ENCODE data around the gene NTN1. TPM values are rescaled to one million over a fixed set of nuclear protein-coding genes. Genes with fewer than 3 reads are reported as not detected.

Gene NTN1
- total RNA-seq, 1 experiment from 2014 or later, result 1.2 TPM

DNA sequence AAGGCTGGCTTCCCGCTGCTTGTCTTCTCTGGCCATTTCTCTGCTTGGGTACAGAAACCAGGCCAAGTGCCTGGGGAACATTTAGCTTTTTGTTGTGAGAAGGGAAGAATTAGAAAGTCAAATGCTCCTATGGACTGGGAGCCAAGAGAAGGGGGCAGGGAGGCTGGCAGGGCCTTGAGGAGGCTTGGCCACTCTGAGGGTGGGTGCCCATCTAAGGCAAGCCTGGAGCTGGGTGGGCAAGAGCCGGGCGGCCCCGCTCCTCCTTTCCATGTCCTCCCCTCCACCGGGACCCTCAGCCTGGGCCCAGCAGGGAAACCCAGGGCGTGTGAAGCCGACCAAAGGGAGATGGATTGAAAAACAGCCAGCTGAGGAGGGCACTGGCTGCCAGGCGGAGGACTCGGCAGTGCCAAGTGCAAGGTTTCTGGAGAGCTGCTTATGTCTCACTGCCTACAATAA lies 69.4 kb downstream of the NTN1 start:
- no peak overlapping the region for H2BK120ac ChIP-seq (ENCODE audit: low read depth, low read length, poor library complexity, severe bottlenecking)
- Mint-ChIP-seq H3K27ac (no peak overlapping the region; a peak in 1 of 7 replicates), H3K36me3 (ENCODE audit: insufficient read depth in 1 of 3, low read depth in 3 of 3) (no peaks in the 10 kb centered on the region), H3K4me1 (0 out of 4 replicates have a peak, but pooled peaks cover 0 to 3% of the 10 kb centered on the region in 2 experiments), H3K27me3 (ENCODE audit: low read depth) (peaks cover 6% of the 10 kb centered on the region; the same call in 1 of the 2 replicates), H3K4me3 (no peak overlapping the region), H3K9me3 (no peaks in the 10 kb centered on the region)
- no peak overlapping the region for H2BK5ac ChIP-seq (ENCODE audit: insufficient read length, low read length)
- no peak overlapping the region for H3T11ph ChIP-seq (ENCODE audit: low read length)
- H3K27me3 ChIP-seq (ENCODE audit: insufficient read depth, low read length), result no peaks in the 10 kb centered on the region
- H3K14ac ChIP-seq (ENCODE audit: insufficient read depth, low read length), result no peak overlapping the region
- H3K23me2 ChIP-seq (ENCODE audit: insufficient read length, low read depth, low read length, poor library complexity, severe bottlenecking), result no peaks in the 10 kb centered on the region
- no peak overlapping the region for H2BK20ac ChIP-seq (ENCODE audit: low read depth, low read length, poor library complexity, severe bottlenecking)
- H3K18ac ChIP-seq (ENCODE audit: insufficient read length, low read depth, low read length), result no peak overlapping the region
- no peak overlapping the region for H3K56ac ChIP-seq (ENCODE audit: insufficient read length, low read depth, low read length)
- H3K79me2 ChIP-seq (ENCODE audit: insufficient read depth, low read length), result no peaks in the 10 kb centered on the region
- H2AFZ ChIP-seq (ENCODE audit: low read length), result no peak overlapping the region
- H4K5ac ChIP-seq (ENCODE audit: insufficient read length, low read depth, low read length), result no peak overlapping the region
- no peak overlapping the region for H3K23ac ChIP-seq (ENCODE audit: insufficient read length, low read depth, low read length)
- DNase-seq, result no peak
- whole genome bisulfite sequencing (ENCODE audit: extremely low coverage, insufficient read length, low lambda C conversion rate), result no CpG with 5 or more reads among the region's 9 CpGs
- no peak overlapping the region for H4K8ac ChIP-seq (replicated peaks; ENCODE audit: insufficient read length, low read depth, low read length)
- H3K4me2 ChIP-seq (ENCODE audit: insufficient read depth, insufficient read length, low read length), result no peak overlapping the region
- H4K20me1 ChIP-seq (ENCODE audit: control insufficient read depth, insufficient read depth, insufficient read length), result no peaks in the 10 kb centered on the region
- H3K27ac ChIP-seq (ENCODE audit: insufficient read length, low read depth, low read length), result no peak overlapping the region
- no peaks in the 10 kb centered on the region for H3K4me1 ChIP-seq (ENCODE audit: insufficient read depth, low read length)
- no peak overlapping the region for H3K9ac ChIP-seq (ENCODE audit: extremely low read depth, insufficient read length, low read length)
- no peak overlapping the region for H3K4ac ChIP-seq (ENCODE audit: low read depth, low read length)
- H4K91ac ChIP-seq (ENCODE audit: insufficient read length, low read depth, low read length), result no peak overlapping the region
- H2AK5ac ChIP-seq (ENCODE audit: insufficient read length, low read length), result no peak overlapping the region
- H3K79me1 ChIP-seq (ENCODE audit: insufficient read depth, low read depth, low read length, poor library complexity, severe bottlenecking), result no peaks in the 10 kb centered on the region
- H3K9me3 ChIP-seq (ENCODE audit: control insufficient read depth, low read depth, low read length), result no peaks in the 10 kb centered on the region
- H2BK12ac ChIP-seq (ENCODE audit: insufficient read length, low read depth, low read length), result no peak overlapping the region
- H2BK15ac ChIP-seq (ENCODE audit: low read depth, low read length), result no peak overlapping the region
- TF ChIP-seq, protein P1, sequence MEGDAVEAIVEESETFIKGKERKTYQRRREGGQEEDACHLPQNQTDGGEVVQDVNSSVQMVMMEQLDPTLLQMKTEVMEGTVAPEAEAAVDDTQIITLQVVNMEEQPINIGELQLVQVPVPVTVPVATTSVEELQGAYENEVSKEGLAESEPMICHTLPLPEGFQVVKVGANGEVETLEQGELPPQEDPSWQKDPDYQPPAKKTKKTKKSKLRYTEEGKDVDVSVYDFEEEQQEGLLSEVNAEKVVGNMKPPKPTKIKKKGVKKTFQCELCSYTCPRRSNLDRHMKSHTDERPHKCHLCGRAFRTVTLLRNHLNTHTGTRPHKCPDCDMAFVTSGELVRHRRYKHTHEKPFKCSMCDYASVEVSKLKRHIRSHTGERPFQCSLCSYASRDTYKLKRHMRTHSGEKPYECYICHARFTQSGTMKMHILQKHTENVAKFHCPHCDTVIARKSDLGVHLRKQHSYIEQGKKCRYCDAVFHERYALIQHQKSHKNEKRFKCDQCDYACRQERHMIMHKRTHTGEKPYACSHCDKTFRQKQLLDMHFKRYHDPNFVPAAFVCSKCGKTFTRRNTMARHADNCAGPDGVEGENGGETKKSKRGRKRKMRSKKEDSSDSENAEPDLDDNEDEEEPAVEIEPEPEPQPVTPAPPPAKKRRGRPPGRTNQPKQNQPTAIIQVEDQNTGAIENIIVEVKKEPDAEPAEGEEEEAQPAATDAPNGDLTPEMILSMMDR (conservative IDR thresholded peaks at IDR 0.05), result no peak
